ENCODE measurements around the gene PIK3AP1. TPM values are rescaled to one million over a fixed set of nuclear protein-coding genes. Genes with fewer than 3 reads are reported as not detected.

PIK3AP1 gene
- total and polyA plus RNA-seq, 2 of the 8 experiments (the other 6 are each of a cell fraction or from before 2014, with no cell fraction given): 1.9 to 4.5 TPM

DNA sequence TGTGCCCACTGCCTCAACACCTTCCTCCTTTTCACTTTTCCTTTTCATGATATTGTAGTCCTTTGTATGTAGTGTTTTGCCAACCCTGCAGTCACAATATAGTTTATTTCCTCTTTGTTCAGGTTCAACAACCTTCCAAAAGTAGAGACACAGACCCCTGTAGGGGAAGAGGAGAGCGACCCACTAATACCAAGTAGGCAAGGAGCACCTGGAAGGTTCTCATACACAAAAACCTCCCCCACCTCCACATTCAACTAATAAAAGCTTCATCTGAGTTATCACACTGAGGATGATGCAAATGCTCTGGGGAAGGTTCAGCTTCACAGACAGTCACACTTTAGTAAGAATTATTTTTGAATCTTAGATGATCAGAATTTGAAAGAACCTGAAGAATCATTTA is 41.6 kb downstream of the PIK3AP1 start:
- Histone ChIP-seq H3K36me3 (ENCODE audit: control insufficient read depth in 2 of 4, insufficient read depth in 4 of 4, low read length in 3 of 4) (no peaks in the 10 kb centered on the region), H4K8ac (ENCODE audit: extremely low read depth, insufficient read depth, low read length) (no peak overlapping the region), H3K4me3 (ENCODE audit: extremely low read depth in 1 of 4, insufficient read depth in 2 of 4, low read depth in 3 of 4, low read length in 4 of 4) (no peak overlapping the region), H2BK5ac (ENCODE audit: low read depth, low read length) (no peak overlapping the region), H2AK5ac (ENCODE audit: low read depth, low read length) (no peak overlapping the region), H2BK20ac (ENCODE audit: low read length) (no peak overlapping the region), H2AFZ (ENCODE audit: low read length) (no peak overlapping the region), H4K91ac (replicated peaks; ENCODE audit: insufficient read length, low read length) (no peak overlapping the region), H4K5ac (ENCODE audit: insufficient read length, low read depth, low read length) (no peak overlapping the region), H3K27ac (ENCODE audit: low read depth, low read length) (no peak overlapping the region), H3K23ac (ENCODE audit: insufficient read length) (no peak overlapping the region), H3K9me3 (ENCODE audit: insufficient read depth in 2 of 2, low read depth in 1 of 2, low read length in 1 of 2) (no peaks in the 10 kb centered on the region), H3K4ac (replicated peaks; ENCODE audit: insufficient read length, low read depth, low read length) (no peak overlapping the region), H3K79me1 (ENCODE audit: low read depth, low read length) (no peaks in the 10 kb centered on the region; the same call in 1 of the 2 replicates), H3K18ac (ENCODE audit: extremely low read depth, low read length) (no peak overlapping the region), H3K56ac (replicated peaks; ENCODE audit: insufficient read length, low read depth, low read length) (no peak overlapping the region), H3K79me2 (ENCODE audit: control insufficient read depth in 1 of 2, insufficient read depth in 2 of 2, low read length in 2 of 2) (no peaks in the 10 kb centered on the region), H2BK120ac (replicated peaks; ENCODE audit: low read depth, low read length) (no peak overlapping the region), H2BK15ac (ENCODE audit: low read length) (no peak overlapping the region), H3K23me2 (ENCODE audit: low read depth, low read length) (no peaks in the 10 kb centered on the region; the same call in 1 of the 2 replicates), H4K20me1 (replicated peaks in 1 of 2; ENCODE audit: control insufficient read depth in 1 of 2, insufficient read depth in 2 of 2, low read length in 2 of 2) (no peaks in the 10 kb centered on the region), H3K9ac (replicated peaks in 1 of 4; ENCODE audit: extremely low read depth in 1 of 4, low read depth in 3 of 4, low read length in 3 of 4) (no peak overlapping the region), H3K4me1 (replicated peaks in 1 of 4; ENCODE audit: control insufficient read depth in 3 of 4, insufficient read depth in 4 of 4, low read length in 3 of 4) (no peaks in the 10 kb centered on the region), H3K27me3 (replicated peaks in 1 of 4; ENCODE audit: control insufficient read depth in 3 of 4, extremely low read depth in 1 of 4, insufficient read depth in 3 of 4, low read length in 3 of 4) (no peaks in the 10 kb centered on the region), H3K4me2 (ENCODE audit: insufficient read depth in 1 of 2, low read depth in 2 of 2, low read length in 2 of 2) (no peak overlapping the region), H3K14ac (ENCODE audit: insufficient read length) (no peak overlapping the region), H2BK12ac (ENCODE audit: low read depth, low read length) (no peak overlapping the region)
- DNase-seq (ENCODE audit: low read depth in 1 of 2, low spot score in 2 of 2) (no peak), FAIRE-seq (no peak)
- ChIA-PET POLR2A (ENCODE audit: partially characterized antibody) (no interaction called here), CTCF (ENCODE audit: partially characterized antibody) (interaction anchor here (0.6 to 0.9 kb wide), 3 partner anchors 46 to 388 kb away, joined by 3 to 4 read pairs (median 4); no protein-coding TSS in a partner anchor)
- WGBS, 2 experiments (ENCODE audit: extremely low coverage in 1 of 2, insufficient coverage in 1 of 2, insufficient read length in 1 of 2, insufficient replicate concordance in 2 of 2, low coverage in 1 of 2, low lambda C conversion rate in 2 of 2, missing lambda C conversion rate in 1 of 2): 86% methylated on average over 1 of the region's 1 CpG; no CpG with 5 or more reads in 1 of the 2 experiments
- TF ChIP-seq CEBPB (IDR thresholded peaks at IDR 0.05; ENCODE audit: low read depth, low read length): no peak
- no peak for TF ChIP-seq JUND (IDR thresholded peaks at IDR 0.05; ENCODE audit: low read length)
- TF ChIP-seq, protein P1, sequence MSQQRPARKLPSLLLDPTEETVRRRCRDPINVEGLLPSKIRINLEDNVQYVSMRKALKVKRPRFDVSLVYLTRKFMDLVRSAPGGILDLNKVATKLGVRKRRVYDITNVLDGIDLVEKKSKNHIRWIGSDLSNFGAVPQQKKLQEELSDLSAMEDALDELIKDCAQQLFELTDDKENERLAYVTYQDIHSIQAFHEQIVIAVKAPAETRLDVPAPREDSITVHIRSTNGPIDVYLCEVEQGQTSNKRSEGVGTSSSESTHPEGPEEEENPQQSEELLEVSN (IDR thresholded peaks at IDR 0.05): no peak
- no peak for TF ChIP-seq CBX8 (IDR thresholded peaks at IDR 0.05; ENCODE audit: borderline replicate concordance, low read depth, low read length)
- no peak for TF ChIP-seq SUZ12 (IDR thresholded peaks at IDR 0.05; ENCODE audit: low read length)
- TF ChIP-seq PHF8 (conservative IDR thresholded peaks at IDR 0.05; ENCODE audit: low read depth, low read length): no peak
- TF ChIP-seq, protein P2, sequence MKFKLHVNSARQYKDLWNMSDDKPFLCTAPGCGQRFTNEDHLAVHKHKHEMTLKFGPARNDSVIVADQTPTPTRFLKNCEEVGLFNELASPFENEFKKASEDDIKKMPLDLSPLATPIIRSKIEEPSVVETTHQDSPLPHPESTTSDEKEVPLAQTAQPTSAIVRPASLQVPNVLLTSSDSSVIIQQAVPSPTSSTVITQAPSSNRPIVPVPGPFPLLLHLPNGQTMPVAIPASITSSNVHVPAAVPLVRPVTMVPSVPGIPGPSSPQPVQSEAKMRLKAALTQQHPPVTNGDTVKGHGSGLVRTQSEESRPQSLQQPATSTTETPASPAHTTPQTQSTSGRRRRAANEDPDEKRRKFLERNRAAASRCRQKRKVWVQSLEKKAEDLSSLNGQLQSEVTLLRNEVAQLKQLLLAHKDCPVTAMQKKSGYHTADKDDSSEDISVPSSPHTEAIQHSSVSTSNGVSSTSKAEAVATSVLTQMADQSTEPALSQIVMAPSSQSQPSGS (IDR thresholded peaks at IDR 0.05; ENCODE audit: low read length): no peak
- no peak for TF ChIP-seq HDAC6 (IDR thresholded peaks at IDR 0.05; ENCODE audit: low read depth, low read length)
- no peak for TF ChIP-seq POU5F1 (IDR thresholded peaks at IDR 0.05; ENCODE audit: low read depth, low read length)
- TF ChIP-seq NANOG (IDR thresholded peaks at IDR 0.05; ENCODE audit: insufficient read depth, low read depth, low read length, poor library complexity, severe bottlenecking): no peak
- TF ChIP-seq RXRA (IDR thresholded peaks at IDR 0.05; ENCODE audit: insufficient read depth, low read depth, low read length): no peak
- TF ChIP-seq CTBP2 (IDR thresholded peaks at IDR 0.05; ENCODE audit: borderline replicate concordance, insufficient read depth, insufficient read length, low read length): no peak

Data from H1 (cell line).